ENCODE data around the gene LTK.

LTK gene

DNA sequence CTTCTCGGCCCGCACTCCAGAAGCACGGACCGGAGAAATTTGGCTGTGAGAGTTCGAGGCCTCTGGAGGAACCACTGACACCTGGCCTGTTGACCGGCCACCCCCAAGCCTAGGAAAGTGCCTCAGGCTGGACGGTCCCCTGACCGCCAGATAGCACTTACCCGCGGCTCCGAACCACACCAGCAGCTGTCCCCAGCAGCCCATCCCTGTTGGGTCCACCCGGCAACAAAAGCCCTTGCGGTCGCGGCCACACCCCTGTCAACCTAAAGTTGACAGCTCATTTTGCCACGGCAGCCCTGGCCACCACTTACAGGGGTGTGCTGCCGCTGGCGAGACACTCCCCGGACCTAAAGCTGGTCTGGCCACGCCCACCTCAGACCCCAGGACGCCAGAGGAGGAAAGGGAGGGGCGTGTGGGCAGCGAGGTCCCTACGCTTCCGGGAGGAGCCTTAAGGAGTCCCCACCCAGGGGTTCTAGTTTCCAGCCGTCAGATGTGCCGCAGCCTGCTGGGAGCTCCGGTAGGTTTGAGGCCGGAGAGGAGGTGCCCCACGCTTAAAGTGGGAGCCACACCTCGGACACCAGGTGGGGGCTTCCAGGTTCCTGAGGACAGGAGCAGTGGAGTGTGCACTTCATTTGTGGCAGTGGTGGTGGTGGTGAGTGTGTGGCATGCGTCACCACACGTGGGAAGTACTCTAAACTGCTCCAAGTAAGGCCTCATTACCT is at the start of gene LTK:
LTK (minus strand) TSS at position 322 of the 722 bp plus-strand sequence; CDS start at position 204, 118 bp downstream.
- TF ChIP-seq, protein P1, sequence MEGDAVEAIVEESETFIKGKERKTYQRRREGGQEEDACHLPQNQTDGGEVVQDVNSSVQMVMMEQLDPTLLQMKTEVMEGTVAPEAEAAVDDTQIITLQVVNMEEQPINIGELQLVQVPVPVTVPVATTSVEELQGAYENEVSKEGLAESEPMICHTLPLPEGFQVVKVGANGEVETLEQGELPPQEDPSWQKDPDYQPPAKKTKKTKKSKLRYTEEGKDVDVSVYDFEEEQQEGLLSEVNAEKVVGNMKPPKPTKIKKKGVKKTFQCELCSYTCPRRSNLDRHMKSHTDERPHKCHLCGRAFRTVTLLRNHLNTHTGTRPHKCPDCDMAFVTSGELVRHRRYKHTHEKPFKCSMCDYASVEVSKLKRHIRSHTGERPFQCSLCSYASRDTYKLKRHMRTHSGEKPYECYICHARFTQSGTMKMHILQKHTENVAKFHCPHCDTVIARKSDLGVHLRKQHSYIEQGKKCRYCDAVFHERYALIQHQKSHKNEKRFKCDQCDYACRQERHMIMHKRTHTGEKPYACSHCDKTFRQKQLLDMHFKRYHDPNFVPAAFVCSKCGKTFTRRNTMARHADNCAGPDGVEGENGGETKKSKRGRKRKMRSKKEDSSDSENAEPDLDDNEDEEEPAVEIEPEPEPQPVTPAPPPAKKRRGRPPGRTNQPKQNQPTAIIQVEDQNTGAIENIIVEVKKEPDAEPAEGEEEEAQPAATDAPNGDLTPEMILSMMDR (IDR thresholded peaks at IDR 0.05; ENCODE audit: control insufficient read depth, extremely low read depth, insufficient read depth) = no peak
- DNase-seq (ENCODE audit: low read depth) = no peak

DNA sequence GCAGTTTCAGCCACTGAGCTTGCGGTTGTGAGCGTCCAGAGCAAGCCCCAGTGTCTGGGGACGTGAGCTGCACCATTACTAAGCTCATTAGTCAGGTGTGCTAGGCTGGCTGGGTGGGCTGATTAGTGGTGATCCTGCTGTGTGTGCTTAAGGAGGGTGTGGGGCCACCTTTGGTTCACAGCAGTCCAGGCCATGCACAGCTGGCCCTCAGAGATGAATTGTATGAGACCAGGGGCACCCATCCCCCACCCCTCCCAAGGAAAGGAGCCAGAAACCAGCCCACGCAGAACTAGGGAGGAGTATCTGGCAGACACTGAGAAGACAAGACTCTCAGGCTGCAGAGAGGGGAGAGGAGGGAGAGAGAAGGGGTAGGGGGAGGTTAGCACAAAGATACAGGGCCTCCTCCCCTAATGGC is 49.2 kb upstream of the LTK start:
- DNase-seq (ENCODE audit: low read depth) = no peak
- no peak overlapping the region for H3K4me3 ChIP-seq (ENCODE audit: low read depth, low read length)
- TF ChIP-seq, protein P1 (IDR thresholded peaks at IDR 0.05; ENCODE audit: control insufficient read depth, extremely low read depth, insufficient read depth) = no peak

More for the DNA sequence above, at the start of gene LTK:
- no peak within 1 kb of the TSS for H3K4me3 ChIP-seq (ENCODE audit: low read depth, low read length)

DNA sequence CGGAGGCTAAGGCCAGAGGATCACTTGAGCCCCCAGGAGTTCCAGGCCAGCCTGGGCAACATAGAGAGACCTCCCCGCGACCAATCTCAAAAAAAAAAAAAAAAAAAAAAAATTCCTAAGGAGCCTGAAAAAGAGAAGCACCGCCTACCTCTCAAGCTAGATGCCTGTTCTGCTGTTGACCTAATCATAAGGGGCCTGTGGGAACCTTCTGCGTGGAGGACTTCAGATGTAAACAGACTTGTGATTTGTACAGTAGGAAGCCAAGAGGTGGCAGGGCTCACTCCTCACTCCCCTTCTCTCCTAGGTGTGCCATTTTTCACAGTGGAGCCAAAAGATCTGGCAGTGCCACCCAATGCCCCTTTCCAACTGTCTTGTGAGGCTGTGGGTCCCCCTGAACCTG is 48.6 kb upstream of the LTK start:
- H3K4me3 ChIP-seq (ENCODE audit: low read depth, low read length) = no peak overlapping the region
- DNase-seq (ENCODE audit: low read depth) = no peak
- TF ChIP-seq, protein P1 (IDR thresholded peaks at IDR 0.05; ENCODE audit: control insufficient read depth, extremely low read depth, insufficient read depth) = no peak

DNA sequence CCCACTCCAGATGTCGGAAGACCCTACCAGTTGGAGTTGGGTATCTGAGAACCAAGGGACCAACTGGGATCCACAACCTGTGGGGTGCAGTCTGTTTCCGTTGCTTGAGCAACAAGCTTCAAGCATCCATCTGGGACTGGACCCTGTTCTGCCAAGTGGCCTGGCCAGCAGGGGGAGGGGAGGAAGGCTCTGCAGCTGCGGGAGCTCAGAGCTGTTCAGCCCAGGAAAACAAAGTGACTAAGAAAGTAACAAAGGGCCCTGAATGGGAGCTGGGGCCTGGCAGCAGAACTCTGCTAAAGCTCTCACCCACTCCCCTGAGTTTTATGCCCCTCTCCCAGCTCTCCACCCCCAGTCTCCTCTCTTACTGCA is 48.1 kb upstream of the LTK start:
- no peak overlapping the region for H3K4me3 ChIP-seq (ENCODE audit: low read depth, low read length)
- no peak for DNase-seq (ENCODE audit: low read depth)
- TF ChIP-seq, protein P1 (IDR thresholded peaks at IDR 0.05; ENCODE audit: control insufficient read depth, extremely low read depth, insufficient read depth) = no peak

DNA sequence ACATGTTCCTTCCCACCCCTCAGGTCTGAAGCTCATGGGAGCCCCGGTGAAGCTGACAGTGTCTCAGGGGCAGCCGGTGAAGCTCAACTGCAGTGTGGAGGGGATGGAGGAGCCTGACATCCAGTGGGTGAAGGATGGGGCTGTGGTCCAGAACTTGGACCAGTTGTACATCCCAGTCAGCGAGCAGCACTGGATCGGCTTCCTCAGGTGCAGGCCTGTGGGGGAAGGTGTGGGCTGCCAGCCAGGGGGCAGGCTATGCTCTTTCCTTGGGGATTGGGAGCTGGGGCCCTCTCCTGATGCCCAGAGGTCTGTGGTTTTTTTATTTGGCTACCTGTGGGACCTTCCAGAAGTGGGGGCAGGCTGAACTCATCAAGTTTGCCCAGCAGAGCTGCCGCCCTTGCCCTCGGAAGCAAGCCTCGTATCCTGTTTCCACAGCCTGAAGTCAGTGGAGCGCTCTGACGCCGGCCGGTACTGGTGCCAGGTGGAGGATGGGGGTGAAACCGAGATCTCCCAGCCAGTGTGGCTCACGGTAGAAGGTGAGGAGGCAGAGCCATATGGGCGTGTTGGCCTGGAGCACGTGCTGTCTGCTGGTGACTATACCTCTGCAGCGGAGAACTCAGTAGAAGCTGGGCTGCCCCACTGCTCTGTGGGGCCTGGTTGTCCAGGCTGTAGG is 47.6 kb upstream of the LTK start:
- TF ChIP-seq, protein P1 (IDR thresholded peaks at IDR 0.05; ENCODE audit: control insufficient read depth, extremely low read depth, insufficient read depth) = no peak
- H3K4me3 ChIP-seq (ENCODE audit: low read depth, low read length) = no peak overlapping the region
- DNase-seq (ENCODE audit: low read depth) = no peak

DNA sequence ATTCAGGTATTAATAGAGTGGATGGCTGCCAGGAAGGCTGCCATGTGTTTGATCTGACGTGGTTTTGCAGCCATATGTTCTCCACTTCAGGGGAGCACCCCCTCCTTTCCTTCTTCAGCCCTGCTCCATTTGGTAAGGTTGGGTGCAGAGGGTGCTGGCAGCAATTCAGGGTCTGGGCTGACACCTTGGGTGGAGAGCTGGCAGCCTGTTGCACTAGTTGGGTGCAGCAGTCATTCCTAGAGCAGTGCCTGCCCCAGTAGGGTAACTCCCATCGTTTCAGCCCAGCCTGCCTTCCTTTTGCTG is 46.9 kb upstream of the LTK start:
- TF ChIP-seq, protein P1 (IDR thresholded peaks at IDR 0.05; ENCODE audit: control insufficient read depth, extremely low read depth, insufficient read depth) = no peak
- DNase-seq (ENCODE audit: low read depth) = no peak
- H3K4me3 ChIP-seq (ENCODE audit: low read depth, low read length) = no peak overlapping the region

All from LNCaP clone FGC (cell line).